Activated gamma-delta T cell (primary cell): ENCODE data around the gene BCR.

Source experiments
- DNase-seq: peaks from one replicate; lab custom pipeline; 2025; lab: John Stamatoyannopoulos, UW

BCR gene

GRCh38 chr22:23176645-23177027, 3.7 kb upstream of the BCR start:
- DNase-seq = no peak

DNA sequence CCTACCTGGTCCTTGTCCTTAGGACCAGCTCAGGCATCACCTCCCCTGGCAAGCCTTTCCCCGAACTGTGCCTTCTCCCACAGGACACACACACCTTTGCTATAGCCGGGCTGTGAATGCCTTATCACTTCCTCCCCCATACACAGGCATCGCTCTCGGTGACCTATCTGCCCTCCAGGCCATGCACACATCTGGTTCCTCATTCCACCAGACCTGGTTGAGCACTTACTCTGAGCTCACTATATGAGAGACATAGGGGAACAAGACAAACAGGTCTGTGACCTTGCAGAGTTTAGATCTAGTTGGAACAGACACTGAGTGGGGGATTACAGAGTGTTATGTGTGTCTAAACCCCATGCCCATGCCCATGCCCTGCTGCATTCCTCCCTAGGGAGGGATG, 3.1 kb upstream of the BCR start:
- no peak for DNase-seq

DNA sequence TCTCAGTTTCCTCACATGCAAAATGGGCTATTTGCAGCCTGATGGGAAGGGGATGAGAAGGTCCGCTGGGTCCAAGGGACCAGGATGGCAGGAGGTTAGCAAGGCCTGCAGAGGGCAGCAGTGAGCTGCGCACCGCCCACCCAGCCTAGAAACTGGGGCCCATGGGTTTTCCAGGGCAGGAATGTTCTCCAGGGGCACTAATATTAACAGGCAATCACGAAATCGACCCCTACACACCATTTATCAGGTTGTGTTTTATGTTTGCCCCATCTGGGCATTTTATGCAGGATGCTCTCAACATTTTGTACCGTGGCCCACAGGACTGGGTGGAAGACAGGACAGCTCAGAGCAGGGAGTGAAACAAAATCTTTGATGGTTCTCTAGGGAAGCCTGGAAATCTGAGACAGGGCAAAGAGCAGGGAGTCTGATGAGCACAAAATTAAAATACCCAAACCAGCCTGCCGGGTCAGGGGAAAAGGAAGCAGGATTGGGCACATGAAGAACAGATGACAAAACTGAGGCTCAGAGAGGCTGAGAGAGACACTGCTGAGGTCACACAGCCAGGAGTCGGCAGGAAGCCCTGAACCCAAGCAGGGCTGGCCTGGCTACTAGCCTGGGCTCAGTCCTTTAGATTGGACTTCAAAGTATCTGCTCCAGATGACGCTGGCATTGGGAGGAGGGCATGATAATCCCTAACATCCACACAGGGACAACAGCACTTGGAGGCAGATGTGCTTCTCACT, 1.6 kb upstream of the BCR start:
- no peak for DNase-seq

DNA sequence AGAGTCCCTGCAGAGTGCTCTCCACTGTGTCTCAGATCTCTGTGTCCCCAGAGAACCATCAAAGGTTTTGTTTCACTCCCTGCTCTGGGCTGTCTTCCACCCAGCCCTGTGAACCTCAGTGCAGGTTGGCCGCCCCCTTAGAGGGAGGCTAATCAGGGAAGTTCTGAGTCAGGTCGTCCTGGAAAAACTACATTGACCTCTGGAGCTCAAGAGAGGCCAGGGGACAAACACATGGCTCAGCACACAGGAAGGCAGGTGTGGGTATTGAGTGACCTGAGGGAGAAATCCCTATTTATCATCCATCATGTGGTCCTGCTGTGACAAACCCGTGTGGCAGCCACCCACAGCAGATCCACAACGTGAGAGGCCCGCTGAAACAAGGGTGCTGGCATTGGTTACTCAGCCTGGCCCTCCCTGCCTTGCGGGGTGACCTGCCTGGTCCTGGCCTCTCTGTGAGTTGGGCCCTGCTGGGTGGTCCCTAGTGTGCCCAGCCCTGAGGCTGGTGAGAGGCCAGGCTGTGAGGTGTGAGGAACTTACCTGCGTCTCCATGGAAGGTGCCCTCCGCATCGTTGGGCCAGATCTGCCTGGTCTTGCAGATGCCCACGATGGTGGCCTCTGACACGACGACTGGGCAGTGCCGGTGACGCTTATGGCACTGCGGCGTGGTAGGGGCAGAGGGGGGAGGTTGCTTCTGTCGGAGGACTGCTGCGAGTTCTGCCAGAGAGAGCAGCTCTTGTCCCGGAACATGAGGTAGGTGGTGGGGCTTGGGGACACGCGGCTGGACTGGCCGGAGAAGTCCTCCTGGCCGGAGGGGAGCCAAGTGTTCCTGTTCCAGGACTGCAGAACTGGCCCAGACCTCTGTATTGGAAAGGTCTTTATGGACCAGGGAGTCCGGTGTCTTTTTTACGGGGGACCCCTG, 669 bp upstream of the BCR start:
- no peak for DNase-seq

DNA sequence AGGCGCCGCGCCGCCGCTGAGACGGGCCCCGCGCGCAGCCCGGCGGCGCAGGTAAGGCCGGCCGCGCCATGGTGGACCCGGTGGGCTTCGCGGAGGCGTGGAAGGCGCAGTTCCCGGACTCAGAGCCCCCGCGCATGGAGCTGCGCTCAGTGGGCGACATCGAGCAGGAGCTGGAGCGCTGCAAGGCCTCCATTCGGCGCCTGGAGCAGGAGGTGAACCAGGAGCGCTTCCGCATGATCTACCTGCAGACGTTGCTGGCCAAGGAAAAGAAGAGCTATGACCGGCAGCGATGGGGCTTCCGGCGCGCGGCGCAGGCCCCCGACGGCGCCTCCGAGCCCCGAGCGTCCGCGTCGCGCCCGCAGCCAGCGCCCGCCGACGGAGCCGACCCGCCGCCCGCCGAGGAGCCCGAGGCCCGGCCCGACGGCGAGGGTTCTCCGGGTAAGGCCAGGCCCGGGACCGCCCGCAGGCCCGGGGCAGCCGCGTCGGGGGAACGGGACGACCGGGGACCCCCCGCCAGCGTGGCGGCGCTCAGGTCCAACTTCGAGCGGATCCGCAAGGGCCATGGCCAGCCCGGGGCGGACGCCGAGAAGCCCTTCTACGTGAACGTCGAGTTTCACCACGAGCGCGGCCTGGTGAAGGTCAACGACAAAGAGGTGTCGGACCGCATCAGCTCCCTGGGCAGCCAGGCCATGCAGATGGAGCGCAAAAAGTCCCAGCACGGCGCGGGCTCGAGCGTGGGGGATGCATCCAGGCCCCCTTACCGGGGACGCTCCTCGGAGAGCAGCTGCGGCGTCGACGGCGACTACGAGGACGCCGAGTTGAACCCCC, 798 bp downstream of the BCR start:
- DNase-seq = no peak

DNA sequence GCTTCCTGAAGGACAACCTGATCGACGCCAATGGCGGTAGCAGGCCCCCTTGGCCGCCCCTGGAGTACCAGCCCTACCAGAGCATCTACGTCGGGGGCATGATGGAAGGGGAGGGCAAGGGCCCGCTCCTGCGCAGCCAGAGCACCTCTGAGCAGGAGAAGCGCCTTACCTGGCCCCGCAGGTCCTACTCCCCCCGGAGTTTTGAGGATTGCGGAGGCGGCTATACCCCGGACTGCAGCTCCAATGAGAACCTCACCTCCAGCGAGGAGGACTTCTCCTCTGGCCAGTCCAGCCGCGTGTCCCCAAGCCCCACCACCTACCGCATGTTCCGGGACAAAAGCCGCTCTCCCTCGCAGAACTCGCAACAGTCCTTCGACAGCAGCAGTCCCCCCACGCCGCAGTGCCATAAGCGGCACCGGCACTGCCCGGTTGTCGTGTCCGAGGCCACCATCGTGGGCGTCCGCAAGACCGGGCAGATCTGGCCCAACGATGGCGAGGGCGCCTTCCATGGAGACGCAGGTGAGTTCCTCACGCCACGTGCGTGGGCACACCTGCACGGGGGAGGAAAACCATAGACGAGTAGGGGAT, 1.5 kb downstream of the BCR start:
- no peak for DNase-seq

- no peak for DNase-seq
Measured at GRCh38 chr22:23182309-23183060, 2.2 kb downstream of the BCR start.

DNA sequence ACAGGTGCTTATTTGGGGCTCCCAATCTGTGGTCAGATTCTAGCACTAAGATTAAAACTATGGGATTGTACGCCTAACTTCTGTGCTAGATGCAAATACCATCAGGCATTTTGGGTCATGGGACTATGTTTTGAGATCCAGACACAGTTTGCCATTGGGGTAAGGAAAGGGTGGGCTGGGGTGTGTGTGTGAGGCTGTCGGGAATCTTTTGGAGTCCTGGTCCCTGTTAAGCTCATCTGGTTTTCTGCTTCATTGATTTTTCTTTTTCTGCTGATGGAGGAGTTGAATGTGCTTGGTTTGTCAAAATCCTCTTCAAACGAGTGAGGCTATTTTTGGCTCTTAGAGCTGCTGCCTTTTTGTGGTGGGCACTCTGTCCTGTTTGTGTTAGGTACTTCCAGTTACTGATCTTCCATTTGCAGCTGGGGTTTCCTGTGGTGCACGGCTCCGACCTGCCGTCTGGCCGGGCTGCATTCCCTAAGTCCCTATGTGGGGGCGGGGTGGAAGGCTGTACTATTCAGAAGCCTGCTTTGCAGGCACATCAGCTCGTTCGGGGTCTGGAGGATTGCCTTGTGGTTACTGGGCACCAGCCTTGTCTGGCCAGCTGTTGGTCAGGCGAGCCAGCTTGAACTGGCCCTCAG, 2.9 kb downstream of the BCR start:
- no peak for DNase-seq

- no peak for DNase-seq
Measured at GRCh38 chr22:23184100-23184763, 3.9 kb downstream of the BCR start.

GRCh38 chr22:23184764-23185113, 4.4 kb downstream of the BCR start:
- no peak for DNase-seq

GRCh38 chr22:23187211-23187610, 6.9 kb downstream of the BCR start:
- DNase-seq = no peak

GRCh38 chr22:23187871-23188700, 7.8 kb downstream of the BCR start:
- no peak for DNase-seq

- DNase-seq = no peak
Measured at GRCh38 chr22:23190526-23190925, 10.2 kb downstream of the BCR start.

GRCh38 chr22:23192133-23192532, 11.8 kb downstream of the BCR start:
- DNase-seq = no peak

DNA sequence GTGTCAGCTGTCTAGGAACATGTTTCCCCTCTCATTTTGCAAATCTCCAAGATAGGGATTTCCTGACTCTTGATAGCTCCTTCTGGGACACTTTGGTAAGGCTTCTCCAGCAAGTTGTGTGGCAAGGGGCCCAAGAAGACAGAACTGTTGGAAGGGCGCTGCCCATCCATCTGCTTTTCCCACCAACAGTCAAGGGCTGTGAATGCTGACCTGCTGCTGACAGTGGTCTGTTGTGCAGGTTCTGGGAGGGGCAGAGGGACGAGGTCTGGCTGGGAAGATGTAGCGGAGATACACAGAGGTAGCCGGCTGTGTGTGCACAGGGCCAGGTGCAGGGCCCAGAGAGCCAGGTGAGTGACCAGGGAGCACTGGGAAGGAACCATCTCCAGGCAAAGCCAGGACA, 12.2 kb downstream of the BCR start:
- no peak for DNase-seq

DNA sequence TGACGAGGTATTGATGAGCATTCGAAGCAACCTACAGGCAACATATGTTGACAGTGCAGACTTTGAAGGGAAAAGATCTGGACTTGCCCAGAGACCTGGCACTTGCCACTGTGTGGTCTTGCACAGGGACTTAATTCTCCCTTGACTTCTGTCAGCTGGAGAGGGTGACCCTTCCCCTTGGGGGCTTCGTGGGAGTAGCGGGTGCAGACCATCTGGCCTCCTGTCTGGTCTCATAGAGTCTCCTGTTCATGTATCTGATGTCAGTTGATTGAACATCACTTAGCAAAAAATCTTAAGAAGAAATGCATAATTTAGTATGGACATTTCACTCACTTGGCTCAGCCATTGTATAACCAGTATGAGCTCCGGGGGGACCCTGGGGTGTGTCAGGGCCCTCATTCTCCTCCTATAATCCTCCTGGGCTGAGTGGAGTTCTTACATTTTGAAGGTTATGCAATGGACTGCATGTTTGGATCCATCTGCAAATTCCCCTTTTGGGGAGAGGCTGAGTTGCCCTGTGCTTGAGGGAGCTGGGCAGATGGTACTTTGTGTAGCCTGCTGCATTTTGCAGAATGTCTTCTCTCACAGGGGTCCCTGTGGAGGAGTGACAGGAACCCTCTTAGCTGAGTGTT, 13.0 kb downstream of the BCR start:
- DNase-seq = no peak

- DNase-seq = no peak
Measured at GRCh38 chr22:23193882-23194281, 13.6 kb downstream of the BCR start.

DNA sequence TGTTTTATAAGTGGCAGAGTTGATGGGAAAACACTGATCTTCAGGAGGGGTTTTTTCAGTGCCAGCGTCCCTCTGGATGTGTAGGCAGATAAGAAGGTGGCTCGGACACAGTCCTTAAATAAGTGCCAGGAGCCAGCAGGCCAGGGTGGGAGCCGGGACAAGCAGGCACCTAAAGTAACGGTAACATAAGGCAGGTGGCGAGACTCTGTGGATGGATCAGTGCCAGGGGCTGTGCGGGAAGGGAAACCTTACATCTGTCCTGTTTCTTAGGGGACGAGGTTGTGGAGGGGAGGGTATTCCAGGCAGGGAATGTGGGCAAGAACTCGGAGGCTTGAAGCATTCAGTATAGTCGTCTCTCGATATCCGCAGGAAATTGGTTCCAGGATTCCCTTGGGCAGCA, 15.9 kb downstream of the BCR start:
- DNase-seq = no peak

- no peak for DNase-seq
Measured at GRCh38 chr22:23197836-23198235, 17.5 kb downstream of the BCR start.
